ENCODE data around the gene SEMA5B. TPM values are rescaled to one million over a fixed set of nuclear protein-coding genes. Genes with fewer than 3 reads are reported as not detected.

SEMA5B gene
- total RNA-seq, 1 experiment from 2014 or later: 9.4 TPM

DNA sequence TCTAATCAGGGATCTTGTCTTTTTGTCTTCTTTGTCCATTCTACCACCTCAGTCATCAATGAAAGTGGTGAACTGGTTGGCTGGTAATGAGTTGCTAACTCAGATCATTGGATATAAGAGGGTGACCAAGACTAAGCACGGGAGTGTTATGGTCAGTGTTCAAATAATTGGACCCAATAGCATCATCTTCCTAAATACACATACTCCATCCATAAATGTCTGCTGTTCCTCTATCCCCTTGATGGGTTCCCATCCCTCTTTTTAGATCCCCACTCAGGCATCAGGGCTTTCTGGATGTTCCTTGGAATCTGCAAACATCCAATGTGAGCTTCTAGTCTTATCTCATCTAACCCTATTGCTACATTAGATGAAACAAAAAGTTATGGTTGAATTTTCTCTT lies 3.5 kb downstream of the SEMA5B start:
- Histone ChIP-seq H3K14ac (ENCODE audit: insufficient read depth, low read length) (no peak overlapping the region), H3K27me3 (ENCODE audit: insufficient read depth, low read length) (peaks cover 7% of the 10 kb centered on the region; the same call in 1 of the 2 replicates), H2BK12ac (ENCODE audit: insufficient read length, low read depth, low read length) (no peak overlapping the region), H3T11ph (ENCODE audit: low read length) (no peak overlapping the region), H3K27ac (ENCODE audit: insufficient read length, low read depth, low read length) (no peak overlapping the region), H3K9ac (ENCODE audit: extremely low read depth, insufficient read length, low read length) (no peak overlapping the region), H2AFZ (ENCODE audit: low read length) (no peak overlapping the region), H3K56ac (ENCODE audit: insufficient read length, low read depth, low read length) (no peak overlapping the region), H4K20me1 (ENCODE audit: control insufficient read depth, insufficient read depth, insufficient read length) (no peaks in the 10 kb centered on the region), H2BK20ac (ENCODE audit: low read depth, low read length, poor library complexity, severe bottlenecking) (no peak overlapping the region), H2AK5ac (ENCODE audit: insufficient read length, low read length) (no peak overlapping the region), H3K4me1 (ENCODE audit: insufficient read depth, low read length) (peaks cover 22% of the 10 kb centered on the region; the same call in 1 of the 2 replicates), H2BK120ac (ENCODE audit: low read depth, low read length, poor library complexity, severe bottlenecking) (no peak overlapping the region), H3K79me1 (ENCODE audit: insufficient read depth, low read depth, low read length, poor library complexity, severe bottlenecking) (no peaks in the 10 kb centered on the region), H3K23me2 (ENCODE audit: insufficient read length, low read depth, low read length, poor library complexity, severe bottlenecking) (peaks cover 23% of the 10 kb centered on the region), H4K91ac (ENCODE audit: insufficient read length, low read depth, low read length) (no peak overlapping the region), H4K8ac (replicated peaks; ENCODE audit: insufficient read length, low read depth, low read length) (no peak overlapping the region), H3K23ac (ENCODE audit: insufficient read length, low read depth, low read length) (no peak overlapping the region), H3K79me2 (ENCODE audit: insufficient read depth, low read length) (no peaks in the 10 kb centered on the region), H3K4me2 (ENCODE audit: insufficient read depth, insufficient read length, low read length) (no peak overlapping the region), H2BK5ac (ENCODE audit: insufficient read length, low read length) (no peak overlapping the region), H4K5ac (ENCODE audit: insufficient read length, low read depth, low read length) (no peak overlapping the region), H3K9me3 (ENCODE audit: control insufficient read depth, low read depth, low read length) (no peaks in the 10 kb centered on the region), H2BK15ac (ENCODE audit: low read depth, low read length) (no peak overlapping the region), H3K18ac (ENCODE audit: insufficient read length, low read depth, low read length) (no peak overlapping the region), H3K4ac (ENCODE audit: low read depth, low read length) (no peak overlapping the region)
- no peak for DNase-seq
- H3K4me1 Mint-ChIP-seq: peaks cover 48 to 69% of the 10 kb centered on the region in 2 experiments
- no peak overlapping the region for H3K4me3 Mint-ChIP-seq
- no CpG with 5 or more reads among the region's 1 CpG for WGBS (ENCODE audit: extremely low coverage, insufficient read length, low lambda C conversion rate)
- TF ChIP-seq, protein P1, sequence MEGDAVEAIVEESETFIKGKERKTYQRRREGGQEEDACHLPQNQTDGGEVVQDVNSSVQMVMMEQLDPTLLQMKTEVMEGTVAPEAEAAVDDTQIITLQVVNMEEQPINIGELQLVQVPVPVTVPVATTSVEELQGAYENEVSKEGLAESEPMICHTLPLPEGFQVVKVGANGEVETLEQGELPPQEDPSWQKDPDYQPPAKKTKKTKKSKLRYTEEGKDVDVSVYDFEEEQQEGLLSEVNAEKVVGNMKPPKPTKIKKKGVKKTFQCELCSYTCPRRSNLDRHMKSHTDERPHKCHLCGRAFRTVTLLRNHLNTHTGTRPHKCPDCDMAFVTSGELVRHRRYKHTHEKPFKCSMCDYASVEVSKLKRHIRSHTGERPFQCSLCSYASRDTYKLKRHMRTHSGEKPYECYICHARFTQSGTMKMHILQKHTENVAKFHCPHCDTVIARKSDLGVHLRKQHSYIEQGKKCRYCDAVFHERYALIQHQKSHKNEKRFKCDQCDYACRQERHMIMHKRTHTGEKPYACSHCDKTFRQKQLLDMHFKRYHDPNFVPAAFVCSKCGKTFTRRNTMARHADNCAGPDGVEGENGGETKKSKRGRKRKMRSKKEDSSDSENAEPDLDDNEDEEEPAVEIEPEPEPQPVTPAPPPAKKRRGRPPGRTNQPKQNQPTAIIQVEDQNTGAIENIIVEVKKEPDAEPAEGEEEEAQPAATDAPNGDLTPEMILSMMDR (conservative IDR thresholded peaks at IDR 0.05): no peak
- no peaks in the 10 kb centered on the region; a peak in 1 of 5 replicates for H3K9me3 Mint-ChIP-seq
- no peak overlapping the region for H3K27ac Mint-ChIP-seq
- peaks cover 0 to 6% (median 0%) of the 10 kb centered on the region in 3 experiments; a peak in 3 of 7 replicates for H3K36me3 Mint-ChIP-seq (ENCODE audit: insufficient read depth in 1 of 3, low read depth in 3 of 3)
- peaks cover 57% of the 10 kb centered on the region for H3K27me3 Mint-ChIP-seq (ENCODE audit: low read depth)

All from H9 (cell line).